HepG2 (cell line): ENCODE measurements around the gene ARHGDIA. TPM values are rescaled to one million over a fixed set of nuclear protein-coding genes. Genes with fewer than 3 reads are reported as not detected.

Source experiments
- AKAP8 ChIP-seq: sonication (generic); formaldehyde crosslinking; IDR thresholded peaks from 2 replicates; pipeline ENCODE4 v1.5.1; 2020; ENCODE audit warnings: mild to moderate bottlenecking, missing genetic modification reagents
- BRD4 ChIP-seq: sonication (generic); formaldehyde crosslinking; IDR thresholded peaks from 2 replicates; pipeline ENCODE4 v1.4.0; 2020; ENCODE audit warnings: missing genetic modification reagents
- FOXC1 ChIP-seq: sonication (generic); formaldehyde crosslinking; IDR thresholded peaks from 2 replicates; pipeline ENCODE4 v1.8.0; 2022; ENCODE audit warnings: mild to moderate bottlenecking, missing genetic modification reagents, borderline replicate concordance
- ISL2 ChIP-seq: sonication (generic); formaldehyde crosslinking; IDR thresholded peaks from 2 replicates; pipeline ENCODE4 v1.5.0; 2020; ENCODE audit warnings: missing genetic modification reagents
- JUN ChIP-seq: sonication (generic); formaldehyde crosslinking; IDR thresholded peaks from 2 replicates; pipeline ENCODE4 v1.4.0; 2020; ENCODE audit warnings: mild to moderate bottlenecking, missing genetic modification reagents
- MBD4 ChIP-seq: IDR thresholded peaks from 2 replicates; pipeline ENCODE4 v1.6.1; 2012; ENCODE audit warnings: low read length, inconsistent platforms, borderline replicate concordance
- NBN ChIP-seq: fragments of 450-650 bp; conservative IDR thresholded peaks from 2 replicates; pipeline ENCODE4 v1.6.1; 2017
- NFIB ChIP-seq: sonication (generic); formaldehyde crosslinking; IDR thresholded peaks from 2 replicates; pipeline ENCODE4 v1.9.0; 2021; ENCODE audit warnings: missing genetic modification reagents, mild to moderate bottlenecking, borderline replicate concordance
- NFKBIZ ChIP-seq: IDR thresholded peaks from 2 replicates; pipeline ENCODE4 v1.6.1; 2018; ENCODE audit warnings: missing genetic modification reagents, missing compliant biosample characterization
- NR1H2 ChIP-seq: sonication (generic); formaldehyde crosslinking; IDR thresholded peaks from 2 replicates; pipeline ENCODE4 v1.8.1; 2022; ENCODE audit warnings: low read depth, missing genetic modification reagents, borderline replicate concordance
- PAF1 ChIP-seq: IDR thresholded peaks from 2 replicates; pipeline ENCODE4 v1.6.1; 2016; ENCODE audit warnings: missing genetic modification reagents, missing compliant biosample characterization
- PPARG ChIP-seq: conservative IDR thresholded peaks from 2 replicates; pipeline ENCODE4 v1.6.1; 2016; ENCODE audit warnings: missing biosample characterization, missing genetic modification reagents
- REPIN1 ChIP-seq: sonication (generic); formaldehyde crosslinking; IDR thresholded peaks from 2 replicates; pipeline ENCODE4 v1.8.0; 2022; ENCODE audit warnings: missing genetic modification reagents, low read depth, mild to moderate bottlenecking, borderline replicate concordance
- RFX5 ChIP-seq: IDR thresholded peaks from 2 replicates; pipeline ENCODE4 v1.6.1; 2011; ENCODE audit warnings: low read depth, low read length, improper control_type of control experiment
- SOX5 ChIP-seq: IDR thresholded peaks from 2 replicates; pipeline ENCODE4 v1.6.1; 2016; ENCODE audit warnings: borderline replicate concordance
- SP2 ChIP-seq: sonication (generic); formaldehyde crosslinking; IDR thresholded peaks from 2 replicates; pipeline ENCODE4 v1.5.1; 2020; ENCODE audit warnings: mild to moderate bottlenecking, missing genetic modification reagents
- SP5 ChIP-seq: IDR thresholded peaks from 2 replicates; pipeline ENCODE4 v1.6.1; 2016; ENCODE audit warnings: low read depth, borderline replicate concordance
- YY1 ChIP-seq: IDR thresholded peaks from 2 replicates; pipeline ENCODE4 v1.6.1; 2011; ENCODE audit warnings: low read length, low read depth, moderate library complexity, mild to moderate bottlenecking; ENCODE audit not compliant: insufficient read depth, insufficient replicate concordance
- ZNF143 ChIP-seq: sonication (generic); formaldehyde crosslinking; IDR thresholded peaks from 2 replicates; pipeline ENCODE4 v1.4.0; 2020; ENCODE audit warnings: missing genetic modification reagents
- ZNF367 ChIP-seq: sonication (generic); formaldehyde crosslinking; IDR thresholded peaks from 2 replicates; pipeline ENCODE4 v1.4.0; 2020; ENCODE audit warnings: missing genetic modification reagents, borderline replicate concordance
- ZNF737 ChIP-seq: sonication (generic); formaldehyde crosslinking; IDR thresholded peaks from 2 replicates; pipeline ENCODE4 v1.5.0; 2020; ENCODE audit warnings: missing genetic modification reagents, mild to moderate bottlenecking, borderline replicate concordance
- polyA plus RNA-seq, 8 experiments: library from polyadenylated mRNA; depleted of rRNA in 3 of 8; stranded (reverse) in 7 of 8; unstranded in 1 of 8; fragments of >200 nt; fragmentation: Illumina TruSeq in 4 of 8; extraction: Trizol in 4 of 8; gene quantifications; 2 replicates each; pipeline versions ENCODE4 v1.2.1 to v1.2.3, GENCODE V29; 2011 to 2016; ENCODE audit warnings: low read depth in 4 of 8, missing spikeins in 1 of 8, mixed read lengths in 1 of 8; ENCODE audit not compliant: insufficient read depth in 1 of 8
- total RNA-seq, 5 experiments: library from RNA; depleted of rRNA; stranded (reverse); fragments of >200 nt; fragmentation: Illumina TruSeq; extraction: Trizol; gene quantifications; 2 replicates each; pipeline ENCODE4 v1.2.3, GENCODE V29; 2016; ENCODE audit warnings: low read depth in 1 of 5
- TF ChIP-seq, protein P1 (sequence below): sonication (generic); formaldehyde crosslinking; IDR thresholded peaks from 2 replicates; pipeline ENCODE4 v1.4.0; 2020; ENCODE audit warnings: mild to moderate bottlenecking, low read depth, missing genetic modification reagents
- TF ChIP-seq, protein P2 (sequence below): sonication (generic); formaldehyde crosslinking; IDR thresholded peaks from 2 replicates; pipeline ENCODE4 v1.8.0; 2022; ENCODE audit warnings: missing genetic modification reagents, mild to moderate bottlenecking, moderate library complexity, borderline replicate concordance
- TF ChIP-seq, protein P3 (sequence below): IDR thresholded peaks from 2 replicates; pipeline ENCODE4 v1.6.1; 2012; ENCODE audit warnings: low read length, improper control_type of control experiment

Gene ARHGDIA
- total and polyA plus RNA-seq, 2 of the 13 experiments (the other 11 are each of a cell fraction or from before 2014, with no cell fraction given), result 40.0 to 64.0 TPM

GRCh38 chr17:81833160-81833920, 37.8 kb downstream of the ARHGDIA start, which contains the start of gene MCRIP1 (continued):
- TF ChIP-seq SP5 (peak; percentile 52; the same call in 1 of the 2 replicates), ZNF737 (CRISPR knock-in tag) (no peak), ZNF367 (CRISPR knock-in tag) (no peak; the same call in 1 of the 2 replicates), ZNF143 (0 out of 2 replicates have a peak, but pooled peaks have one; percentile 44), BRD4 (peak; percentile 96), MBD4 (no peak), SOX5 (CRISPR knock-in tag) (peak; percentile 32; the same call in 1 of the 2 replicates), YY1 (peak; percentile 81), SP2 (CRISPR knock-in tag) (peak; percentile 70), RFX5 (no peak), NFIB (no peak), JUN (CRISPR knock-in tag) (peak; percentile 79), REPIN1 (CRISPR knock-in tag) (0 out of 2 replicates have a peak, but pooled peaks have one; percentile 68), NBN (no peak), AKAP8 (CRISPR knock-in tag) (peak; percentile 92), FOXC1 (CRISPR knock-in tag) (peak; percentile 95), PAF1 (CRISPR knock-in tag) (no peak), ISL2 (CRISPR knock-in tag) (peak; percentile 70; the same call in 1 of the 2 replicates), PPARG (CRISPR knock-in tag) (no peak), NR1H2 (CRISPR knock-in tag) (no peak), NFKBIZ (CRISPR knock-in tag) (0 out of 2 replicates have a peak, but pooled peaks have one; percentile 56)
- TF ChIP-seq, protein P1, sequence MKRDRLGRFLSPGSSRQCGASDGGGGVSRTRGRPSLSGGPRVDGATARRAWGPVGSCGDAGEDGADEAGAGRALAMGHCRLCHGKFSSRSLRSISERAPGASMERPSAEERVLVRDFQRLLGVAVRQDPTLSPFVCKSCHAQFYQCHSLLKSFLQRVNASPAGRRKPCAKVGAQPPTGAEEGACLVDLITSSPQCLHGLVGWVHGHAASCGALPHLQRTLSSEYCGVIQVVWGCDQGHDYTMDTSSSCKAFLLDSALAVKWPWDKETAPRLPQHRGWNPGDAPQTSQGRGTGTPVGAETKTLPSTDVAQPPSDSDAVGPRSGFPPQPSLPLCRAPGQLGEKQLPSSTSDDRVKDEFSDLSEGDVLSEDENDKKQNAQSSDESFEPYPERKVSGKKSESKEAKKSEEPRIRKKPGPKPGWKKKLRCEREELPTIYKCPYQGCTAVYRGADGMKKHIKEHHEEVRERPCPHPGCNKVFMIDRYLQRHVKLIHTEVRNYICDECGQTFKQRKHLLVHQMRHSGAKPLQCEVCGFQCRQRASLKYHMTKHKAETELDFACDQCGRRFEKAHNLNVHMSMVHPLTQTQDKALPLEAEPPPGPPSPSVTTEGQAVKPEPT, result peak; percentile 93
- TF ChIP-seq, protein P2, sequence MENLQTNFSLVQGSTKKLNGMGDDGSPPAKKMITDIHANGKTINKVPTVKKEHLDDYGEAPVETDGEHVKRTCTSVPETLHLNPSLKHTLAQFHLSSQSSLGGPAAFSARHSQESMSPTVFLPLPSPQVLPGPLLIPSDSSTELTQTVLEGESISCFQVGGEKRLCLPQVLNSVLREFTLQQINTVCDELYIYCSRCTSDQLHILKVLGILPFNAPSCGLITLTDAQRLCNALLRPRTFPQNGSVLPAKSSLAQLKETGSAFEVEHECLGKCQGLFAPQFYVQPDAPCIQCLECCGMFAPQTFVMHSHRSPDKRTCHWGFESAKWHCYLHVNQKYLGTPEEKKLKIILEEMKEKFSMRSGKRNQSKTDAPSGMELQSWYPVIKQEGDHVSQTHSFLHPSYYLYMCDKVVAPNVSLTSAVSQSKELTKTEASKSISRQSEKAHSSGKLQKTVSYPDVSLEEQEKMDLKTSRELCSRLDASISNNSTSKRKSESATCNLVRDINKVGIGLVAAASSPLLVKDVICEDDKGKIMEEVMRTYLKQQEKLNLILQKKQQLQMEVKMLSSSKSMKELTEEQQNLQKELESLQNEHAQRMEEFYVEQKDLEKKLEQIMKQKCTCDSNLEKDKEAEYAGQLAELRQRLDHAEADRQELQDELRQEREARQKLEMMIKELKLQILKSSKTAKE (CRISPR knock-in tag), result peak; percentile 78
- TF ChIP-seq, protein P3, sequence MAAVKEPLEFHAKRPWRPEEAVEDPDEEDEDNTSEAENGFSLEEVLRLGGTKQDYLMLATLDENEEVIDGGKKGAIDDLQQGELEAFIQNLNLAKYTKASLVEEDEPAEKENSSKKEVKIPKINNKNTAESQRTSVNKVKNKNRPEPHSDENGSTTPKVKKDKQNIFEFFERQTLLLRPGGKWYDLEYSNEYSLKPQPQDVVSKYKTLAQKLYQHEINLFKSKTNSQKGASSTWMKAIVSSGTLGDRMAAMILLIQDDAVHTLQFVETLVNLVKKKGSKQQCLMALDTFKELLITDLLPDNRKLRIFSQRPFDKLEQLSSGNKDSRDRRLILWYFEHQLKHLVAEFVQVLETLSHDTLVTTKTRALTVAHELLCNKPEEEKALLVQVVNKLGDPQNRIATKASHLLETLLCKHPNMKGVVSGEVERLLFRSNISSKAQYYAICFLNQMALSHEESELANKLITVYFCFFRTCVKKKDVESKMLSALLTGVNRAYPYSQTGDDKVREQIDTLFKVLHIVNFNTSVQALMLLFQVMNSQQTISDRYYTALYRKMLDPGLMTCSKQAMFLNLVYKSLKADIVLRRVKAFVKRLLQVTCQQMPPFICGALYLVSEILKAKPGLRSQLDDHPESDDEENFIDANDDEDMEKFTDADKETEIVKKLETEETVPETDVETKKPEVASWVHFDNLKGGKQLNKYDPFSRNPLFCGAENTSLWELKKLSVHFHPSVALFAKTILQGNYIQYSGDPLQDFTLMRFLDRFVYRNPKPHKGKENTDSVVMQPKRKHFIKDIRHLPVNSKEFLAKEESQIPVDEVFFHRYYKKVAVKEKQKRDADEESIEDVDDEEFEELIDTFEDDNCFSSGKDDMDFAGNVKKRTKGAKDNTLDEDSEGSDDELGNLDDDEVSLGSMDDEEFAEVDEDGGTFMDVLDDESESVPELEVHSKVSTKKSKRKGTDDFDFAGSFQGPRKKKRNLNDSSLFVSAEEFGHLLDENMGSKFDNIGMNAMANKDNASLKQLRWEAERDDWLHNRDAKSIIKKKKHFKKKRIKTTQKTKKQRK, result no peak
